Measurements from ENCODE around the gene CHAC2.
"Not testable (repeated sequence)": the region's sequence is repeated elsewhere in the genome, so short reads cannot be mapped to it uniquely, and the experiment has no call there.

CHAC2 gene

DNA sequence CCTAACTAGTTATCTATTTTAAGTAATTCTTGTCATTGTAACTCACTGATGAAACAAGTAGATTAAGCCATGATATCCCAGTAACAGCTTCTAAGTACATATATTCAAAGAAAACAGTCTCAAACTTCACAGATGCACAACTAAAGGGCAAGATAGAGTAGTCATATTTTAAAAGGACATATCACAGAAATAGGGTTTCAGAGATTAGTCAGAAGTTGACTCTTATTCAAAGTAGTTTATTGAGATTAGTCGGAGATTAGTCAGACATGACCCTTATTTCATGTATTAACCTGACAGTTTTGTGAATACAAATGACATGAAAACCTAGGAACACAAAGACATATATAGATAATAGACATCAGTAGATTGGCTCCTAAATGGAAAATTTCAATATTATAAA is 15.9 kb upstream of the CHAC2 start:
- CTCF ChIA-PET = no interaction called here
- no peak for TF ChIP-seq L3MBTL2 (conservative IDR thresholded peaks at IDR 0.05)
- TF ChIP-seq CTBP1 (IDR thresholded peaks at IDR 0.05; ENCODE audit: borderline replicate concordance) = no peak
- TF ChIP-seq HDGF (IDR thresholded peaks at IDR 0.05; ENCODE audit: borderline replicate concordance) = no peak
- no peak for TF ChIP-seq TARDBP (IDR thresholded peaks at IDR 0.05)
- TF ChIP-seq, protein P1, sequence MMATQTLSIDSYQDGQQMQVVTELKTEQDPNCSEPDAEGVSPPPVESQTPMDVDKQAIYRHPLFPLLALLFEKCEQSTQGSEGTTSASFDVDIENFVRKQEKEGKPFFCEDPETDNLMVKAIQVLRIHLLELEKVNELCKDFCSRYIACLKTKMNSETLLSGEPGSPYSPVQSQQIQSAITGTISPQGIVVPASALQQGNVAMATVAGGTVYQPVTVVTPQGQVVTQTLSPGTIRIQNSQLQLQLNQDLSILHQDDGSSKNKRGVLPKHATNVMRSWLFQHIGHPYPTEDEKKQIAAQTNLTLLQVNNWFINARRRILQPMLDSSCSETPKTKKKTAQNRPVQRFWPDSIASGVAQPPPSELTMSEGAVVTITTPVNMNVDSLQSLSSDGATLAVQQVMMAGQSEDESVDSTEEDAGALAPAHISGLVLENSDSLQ (IDR thresholded peaks at IDR 0.05) = no peak
- no peak for TF ChIP-seq BHLHE40 (IDR thresholded peaks at IDR 0.05; ENCODE audit: borderline replicate concordance)
- TF ChIP-seq LEF1 (IDR thresholded peaks at IDR 0.05; ENCODE audit: borderline replicate concordance) = no peak
- no peak for TF ChIP-seq SUZ12 (IDR thresholded peaks at IDR 0.05)
- no peak for TF ChIP-seq ARNT (IDR thresholded peaks at IDR 0.05)
- no peak for TF ChIP-seq ELF4 (IDR thresholded peaks at IDR 0.05)
- TF ChIP-seq FOXK2 (IDR thresholded peaks at IDR 0.05) = no peak
- TF ChIP-seq NFRKB (IDR thresholded peaks at IDR 0.05) = no peak
- TF ChIP-seq ZNF384 (IDR thresholded peaks at IDR 0.05) = no peak
- no peak for TF ChIP-seq FOXA1 (IDR thresholded peaks at IDR 0.05)
- POLR2A ChIA-PET = interaction anchor here (1.4 kb wide), 1 partner anchor 16 kb away, joined by 4 read pairs; the partner anchor contains the start of gene CHAC2
- DNase-seq (ENCODE audit: extremely low spot score) = no peak

DNA sequence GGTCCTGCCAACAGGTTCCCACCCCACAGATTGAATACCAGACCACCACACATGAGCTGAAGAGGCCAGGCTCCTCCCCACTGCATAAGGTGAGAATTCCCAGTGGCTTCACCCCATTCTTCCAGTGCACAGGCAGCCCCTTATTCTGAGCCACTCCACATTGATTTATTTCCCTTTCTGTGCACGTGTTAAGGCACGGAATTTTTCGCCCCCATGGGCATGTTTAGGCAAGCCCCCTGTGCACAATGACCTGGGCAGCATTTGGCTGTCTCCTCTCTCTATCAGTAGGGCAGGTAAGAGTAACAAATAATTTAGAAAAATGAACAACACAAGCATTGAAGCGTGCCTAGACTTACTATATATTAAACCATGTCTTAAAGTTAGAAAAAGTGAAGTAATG is 15.2 kb upstream of the CHAC2 start:
- POLR2A ChIA-PET = no interaction called here
- TF ChIP-seq CTBP1 (IDR thresholded peaks at IDR 0.05; ENCODE audit: borderline replicate concordance) (no peak), NFRKB (IDR thresholded peaks at IDR 0.05) (no peak)
- CTCF ChIA-PET = interaction anchor here (0.7 kb wide), 1 partner anchor 541 kb away, joined by 3 read pairs; no protein-coding TSS in a partner anchor
- DNase-seq (ENCODE audit: extremely low spot score) = no peak

DNA sequence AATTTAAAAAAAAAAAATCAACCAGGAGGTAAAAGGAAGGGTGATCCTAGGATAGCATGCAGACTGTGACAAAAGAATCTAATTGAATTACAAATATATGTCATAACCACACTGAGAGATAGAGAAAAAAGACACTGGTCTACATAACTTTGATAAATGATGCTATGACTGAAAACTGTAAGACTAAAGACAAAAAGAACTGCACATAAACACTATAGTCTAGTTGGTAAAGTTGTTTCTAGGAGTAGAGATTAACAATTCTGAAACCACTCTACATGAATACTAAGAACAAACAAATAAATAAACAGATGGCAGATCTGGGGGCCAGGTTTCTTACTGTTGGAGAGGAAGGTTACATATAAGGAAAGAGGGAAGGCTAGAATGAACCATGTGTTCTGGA is 14.6 kb upstream of the CHAC2 start:
- ChIA-PET CTCF (no interaction called here), POLR2A (no interaction called here)
- DNase-seq (ENCODE audit: extremely low spot score) = no peak
- no peak for TF ChIP-seq CTBP1 (IDR thresholded peaks at IDR 0.05; ENCODE audit: borderline replicate concordance)
- no peak for TF ChIP-seq FOXA1 (IDR thresholded peaks at IDR 0.05)
- no peak for TF ChIP-seq LEF1 (IDR thresholded peaks at IDR 0.05; ENCODE audit: borderline replicate concordance)
- TF ChIP-seq HDGF (IDR thresholded peaks at IDR 0.05; ENCODE audit: borderline replicate concordance) = no peak
- no peak for TF ChIP-seq BHLHE40 (IDR thresholded peaks at IDR 0.05; ENCODE audit: borderline replicate concordance)
- TF ChIP-seq TARDBP (IDR thresholded peaks at IDR 0.05) = no peak
- TF ChIP-seq ARNT (IDR thresholded peaks at IDR 0.05) = no peak
- TF ChIP-seq, protein P1 (IDR thresholded peaks at IDR 0.05) = no peak
- TF ChIP-seq FOXM1 (IDR thresholded peaks at IDR 0.05; ENCODE audit: borderline replicate concordance) = no peak
- no peak for TF ChIP-seq SP1 (IDR thresholded peaks at IDR 0.05)

DNA sequence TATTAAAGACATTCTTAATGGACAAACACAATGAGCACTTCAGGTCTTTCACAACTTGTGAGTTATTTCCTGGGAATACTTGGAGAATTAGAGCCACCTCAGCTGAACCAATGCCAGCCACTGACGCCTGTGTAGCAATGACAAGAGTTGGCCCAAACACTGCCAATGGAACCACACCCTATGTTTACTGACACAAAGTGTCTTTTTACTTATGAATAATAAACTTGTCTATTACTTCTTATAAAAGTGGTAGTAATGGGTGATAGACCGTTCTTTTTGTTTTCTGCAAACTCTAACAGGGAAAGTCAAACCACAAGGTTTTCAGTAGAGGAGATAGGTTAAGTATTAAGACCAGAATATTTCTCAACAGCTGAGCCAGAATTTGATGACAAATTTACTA is 12.5 kb upstream of the CHAC2 start:
- DNase-seq (ENCODE audit: extremely low spot score) = no peak
- CTCF ChIA-PET = no interaction called here
- TF ChIP-seq CTBP1 (IDR thresholded peaks at IDR 0.05; ENCODE audit: borderline replicate concordance) (no peak), HDGF (IDR thresholded peaks at IDR 0.05; ENCODE audit: borderline replicate concordance) (no peak), ELF4 (IDR thresholded peaks at IDR 0.05) (no peak), BHLHE40 (IDR thresholded peaks at IDR 0.05; ENCODE audit: borderline replicate concordance) (no peak)
- POLR2A ChIA-PET = interaction anchor here (0.6 kb wide), 1 partner anchor 91 kb away, joined by 3 read pairs; no protein-coding TSS in a partner anchor

DNA sequence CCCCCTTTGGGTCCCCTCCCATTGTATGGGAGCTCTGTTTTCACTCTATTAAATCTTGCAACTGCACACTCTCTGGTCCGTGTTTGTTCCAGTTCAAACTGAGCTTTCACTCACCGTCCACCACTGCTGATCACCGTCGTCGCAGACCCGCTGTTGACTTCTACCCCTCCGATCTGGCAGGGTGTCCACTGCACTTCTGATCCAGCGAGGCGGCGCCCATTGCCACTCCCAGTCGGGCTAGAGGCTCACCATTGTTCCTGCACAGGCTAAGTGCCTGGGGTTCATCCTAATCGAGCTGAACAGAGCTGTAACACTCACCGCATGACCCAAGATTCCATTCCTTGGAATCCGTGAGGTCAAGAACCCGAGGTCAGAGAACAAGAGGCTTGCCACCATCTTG is 11.0 kb upstream of the CHAC2 start:
- TF ChIP-seq L3MBTL2 (conservative IDR thresholded peaks at IDR 0.05) (no peak), LEF1 (IDR thresholded peaks at IDR 0.05; ENCODE audit: borderline replicate concordance) (no peak), HDGF (IDR thresholded peaks at IDR 0.05; ENCODE audit: borderline replicate concordance) (no peak), ZNF384 (IDR thresholded peaks at IDR 0.05) (no peak), ARNT (IDR thresholded peaks at IDR 0.05) (no peak), NFRKB (IDR thresholded peaks at IDR 0.05) (no peak), BHLHE40 (IDR thresholded peaks at IDR 0.05; ENCODE audit: borderline replicate concordance) (no peak), TARDBP (IDR thresholded peaks at IDR 0.05) (no peak), ELF4 (IDR thresholded peaks at IDR 0.05) (no peak), SUZ12 (IDR thresholded peaks at IDR 0.05) (no peak), SP1 (IDR thresholded peaks at IDR 0.05) (no peak), FOXK2 (IDR thresholded peaks at IDR 0.05) (no peak), CTBP1 (IDR thresholded peaks at IDR 0.05; ENCODE audit: borderline replicate concordance) (no peak), FOXM1 (IDR thresholded peaks at IDR 0.05; ENCODE audit: borderline replicate concordance) (no peak), FOXA1 (IDR thresholded peaks at IDR 0.05) (no peak)
- TF ChIP-seq, protein P1 (IDR thresholded peaks at IDR 0.05) = no peak
- ChIA-PET POLR2A (interaction anchor here (2.1 kb wide), 1 partner anchor 11 kb away, joined by 7 read pairs; the partner anchor contains the start of gene CHAC2), CTCF (no interaction called here)
- DNase-seq (ENCODE audit: extremely low spot score) = no peak

DNA sequence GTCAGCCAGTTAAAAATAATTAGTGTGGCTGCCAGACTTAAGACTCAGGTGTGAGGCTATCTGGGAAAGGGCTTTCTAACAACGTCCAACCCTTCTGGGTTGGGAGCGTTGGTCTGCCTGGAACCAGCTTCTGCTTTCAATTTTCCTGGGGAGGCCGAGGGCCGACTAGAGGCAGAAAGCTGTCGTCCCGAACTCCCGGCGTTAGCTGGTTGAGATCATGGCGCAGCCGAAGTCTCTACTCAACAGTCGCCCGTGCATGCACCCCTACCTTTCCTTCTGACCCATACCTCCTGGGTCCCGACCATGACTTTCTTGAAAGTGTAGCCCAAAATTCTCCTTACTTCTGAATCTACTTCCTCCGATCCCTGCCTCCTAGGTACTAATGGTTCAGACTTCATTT is 10.4 kb upstream of the CHAC2 start:
- DNase-seq (ENCODE audit: extremely low spot score); CTCF ChIA-PET: not testable (repeated sequence)
- POLR2A ChIA-PET = interaction anchor here (2.1 kb wide), 1 partner anchor 10 kb away, joined by 7 read pairs; the partner anchor contains the start of gene CHAC2

DNA sequence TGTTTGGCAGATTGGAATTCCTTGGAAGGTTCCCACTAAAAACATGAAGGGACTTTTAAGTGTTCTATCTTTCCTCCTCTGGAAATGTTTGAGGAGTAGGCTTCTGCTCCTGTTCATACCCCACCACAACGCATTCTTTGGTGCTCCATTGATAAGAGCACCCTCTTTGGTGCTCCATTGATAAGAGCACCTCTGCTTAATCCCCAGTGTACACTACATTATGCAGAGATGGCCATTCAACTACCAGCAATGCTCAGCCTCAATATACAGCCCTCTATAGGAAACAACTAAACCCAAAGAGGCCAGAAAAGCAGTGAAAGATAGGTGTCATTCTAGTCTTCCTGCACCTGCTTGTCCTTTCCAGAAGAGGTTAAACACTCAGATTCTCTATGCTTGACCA is 1.8 kb upstream of the CHAC2 start:
- ChIA-PET POLR2A (no interaction called here), CTCF (no interaction called here)
- DNase-seq (ENCODE audit: extremely low spot score) = no peak
- TF ChIP-seq CTBP1 (IDR thresholded peaks at IDR 0.05; ENCODE audit: borderline replicate concordance) (no peak), FOXM1 (IDR thresholded peaks at IDR 0.05; ENCODE audit: borderline replicate concordance) (no peak), TARDBP (IDR thresholded peaks at IDR 0.05) (no peak), NFRKB (IDR thresholded peaks at IDR 0.05) (no peak), BHLHE40 (IDR thresholded peaks at IDR 0.05; ENCODE audit: borderline replicate concordance) (no peak), L3MBTL2 (conservative IDR thresholded peaks at IDR 0.05) (no peak), LEF1 (IDR thresholded peaks at IDR 0.05; ENCODE audit: borderline replicate concordance) (no peak), SP1 (IDR thresholded peaks at IDR 0.05) (no peak)
- TF ChIP-seq, protein P1 (IDR thresholded peaks at IDR 0.05) = no peak
